ENCODE measurements around the gene PLN.

Gene PLN

GRCh38 chr6:118580585-118581419 is 32.7 kb downstream of the PLN start:
- peak; percentile 51 for DNase-seq (ENCODE audit: low spot score)

GRCh38 chr6:118581489-118581959 is 33.4 kb downstream of the PLN start:
- DNase-seq (ENCODE audit: low spot score): no peak

GRCh38 chr6:118584911-118585310 is 36.8 kb downstream of the PLN start:
- DNase-seq (ENCODE audit: low spot score): no peak

- no peak for DNase-seq (ENCODE audit: low spot score)
Observed at GRCh38 chr6:118586746-118587485, 38.8 kb downstream of the PLN start.

- DNase-seq (ENCODE audit: low spot score): no peak
Observed at GRCh38 chr6:118588626-118589025, 40.5 kb downstream of the PLN start.

GRCh38 chr6:118589186-118589585 is 41.1 kb downstream of the PLN start:
- no peak for DNase-seq (ENCODE audit: low spot score)

GRCh38 chr6:118589649-118590365 is 41.7 kb downstream of the PLN start:
- DNase-seq (ENCODE audit: low spot score): no peak

GRCh38 chr6:118591897-118592296 is 43.8 kb downstream of the PLN start:
- DNase-seq (ENCODE audit: low spot score): no peak

GRCh38 chr6:118594877-118595276 is 46.8 kb downstream of the PLN start:
- no peak for DNase-seq (ENCODE audit: low spot score)

GRCh38 chr6:118596774-118597320 is 48.8 kb downstream of the PLN start:
- no peak for DNase-seq (ENCODE audit: low spot score)

GRCh38 chr6:118597636-118598035 is 49.5 kb downstream of the PLN start:
- DNase-seq (ENCODE audit: low spot score): no peak

- no peak for DNase-seq (ENCODE audit: low spot score)
Observed at GRCh38 chr6:118598324-118598723, 50.2 kb downstream of the PLN start.

GRCh38 chr6:118602300-118602699 is 54.2 kb downstream of the PLN start:
- DNase-seq (ENCODE audit: low spot score): no peak

GRCh38 chr6:118603372-118603771 is 55.3 kb downstream of the PLN start:
- DNase-seq (ENCODE audit: low spot score): no peak

GRCh38 chr6:118606268-118606667 is 58.2 kb downstream of the PLN start:
- DNase-seq (ENCODE audit: low spot score): no peak

- no peak for DNase-seq (ENCODE audit: low spot score)
Observed at GRCh38 chr6:118606858-118607257, 58.8 kb downstream of the PLN start.
